Neutrophil (primary cell): ENCODE results near the gene SFXN5.

ENCODE experiments used
- H3K27ac ChIP-seq: fragments of 200-600 bp; sonication (generic); 2 replicates; pipeline ENCODE4 v1.5.1; 2016; ENCODE audit warnings: mild to moderate bottlenecking, moderate library complexity
- H3K27me3 ChIP-seq: fragments of 200-600 bp; sonication (generic); 2 replicates; pipeline ENCODE4 v1.6.0; 2016; ENCODE audit warnings: mild to moderate bottlenecking
- H3K36me3 ChIP-seq: fragments of 200-600 bp; sonication (generic); 2 replicates; pipeline ENCODE4 v1.5.1; 2017
- H3K4me1 ChIP-seq, 2 experiments: fragments of 200-600 bp in 1 of 2; sonication (generic) in 1 of 2; 1 replicate in 1 of 2; 2 replicates in 1 of 2; pipeline versions ENCODE4 v1.5.1 to v1.6.1; 2013 to 2016; ENCODE audit warnings: low read depth in 1 of 2, low read length in 1 of 2, mild to moderate bottlenecking in 1 of 2, moderate library complexity in 1 of 2; ENCODE audit not compliant: control insufficient read depth in 1 of 2, insufficient read depth in 1 of 2
- H3K4me3 ChIP-seq, 2 experiments: fragments of 200-600 bp in 1 of 2; sonication (generic) in 1 of 2; 1 replicate in 1 of 2; 2 replicates in 1 of 2; pipeline ENCODE4 v1.5.1; 2013 to 2016; ENCODE audit warnings: low read depth in 1 of 2, low read length in 1 of 2, mild to moderate bottlenecking in 1 of 2, moderate library complexity in 1 of 2
- H3K9me3 ChIP-seq: fragments of 200-600 bp; sonication (generic); 2 replicates; pipeline ENCODE4 v1.5.1; 2016
- CTCF ChIP-seq: fragments of 200-600 bp; sonication (generic); IDR thresholded peaks from 2 replicates; pipeline ENCODE4 v1.5.1; 2016; ENCODE audit warnings: antibody characterized with exemption

SFXN5 gene

DNA sequence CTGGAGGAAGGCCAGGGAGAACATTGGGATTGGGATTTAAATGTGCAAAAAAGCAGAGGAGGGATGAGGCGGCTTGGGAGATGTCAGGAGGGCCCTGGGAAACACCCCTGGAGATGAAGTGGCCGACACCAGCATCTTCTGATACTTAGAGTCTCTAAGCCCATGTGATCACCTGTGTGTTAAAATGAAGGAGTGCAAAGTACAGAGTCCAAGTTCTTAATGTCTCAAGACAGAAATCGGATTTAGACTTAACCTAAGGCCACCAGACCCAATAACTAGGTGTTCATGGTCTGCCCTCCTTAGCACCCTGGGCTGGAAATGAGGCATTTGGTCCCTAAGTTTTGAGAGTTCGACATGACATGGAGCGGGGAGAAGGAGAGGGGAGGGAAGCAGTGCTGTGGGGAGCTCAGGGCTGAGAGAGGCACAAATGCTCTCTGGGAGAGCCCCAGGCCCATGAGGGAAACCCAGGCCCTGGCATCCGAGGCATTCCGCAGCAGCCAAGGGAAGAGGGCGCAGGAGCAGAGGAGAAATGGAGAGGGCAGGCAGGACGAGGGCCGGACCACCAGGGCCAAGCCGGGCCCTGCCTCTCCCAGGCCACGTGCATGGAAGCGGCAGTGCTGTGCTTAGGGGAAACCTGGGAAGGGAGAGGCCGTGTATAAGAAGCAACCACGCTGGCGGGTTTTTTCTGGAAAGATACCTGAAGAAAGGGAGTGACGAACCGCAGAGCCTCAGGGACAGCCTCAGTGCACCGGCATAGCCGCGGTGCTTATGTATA lies 63.3 kb downstream of the SFXN5 start:
- H3K4me1 ChIP-seq, result no peaks in the 10 kb centered on the region
- no peaks in the 10 kb centered on the region for H3K9me3 ChIP-seq
- H3K36me3 ChIP-seq, result peaks cover 57% of the 10 kb centered on the region
- no peak overlapping the region for H3K4me3 ChIP-seq
- TF ChIP-seq CTCF, result no peak
- H3K27ac ChIP-seq, result no peak overlapping the region
- H3K27me3 ChIP-seq, result no peaks in the 10 kb centered on the region

- TF ChIP-seq CTCF, result no peak
- Histone ChIP-seq H3K36me3 (peaks cover 61% of the 10 kb centered on the region), H3K4me3 (no peak overlapping the region), H3K27ac (no peak overlapping the region), H3K27me3 (no peaks in the 10 kb centered on the region), H3K9me3 (no peaks in the 10 kb centered on the region), H3K4me1 (no peaks in the 10 kb centered on the region)
These were observed 64.4 kb downstream of the SFXN5 start for GRCh38 chr2:73006969-73007710.

GRCh38 chr2:73004889-73005596 lies 66.5 kb downstream of the SFXN5 start:
- Histone ChIP-seq H3K36me3 (peaks cover 78% of the 10 kb centered on the region), H3K4me1 (no peaks in the 10 kb centered on the region), H3K27ac (no peak overlapping the region), H3K27me3 (no peaks in the 10 kb centered on the region), H3K4me3 (no peak overlapping the region), H3K9me3 (no peaks in the 10 kb centered on the region)
- no peak for TF ChIP-seq CTCF

- no peaks in the 10 kb centered on the region for H3K9me3 ChIP-seq
- peaks cover 78% of the 10 kb centered on the region for H3K36me3 ChIP-seq
- H3K27me3 ChIP-seq, result no peaks in the 10 kb centered on the region
- H3K4me1 ChIP-seq, result no peaks in the 10 kb centered on the region
- no peak for TF ChIP-seq CTCF
- H3K4me3 ChIP-seq, result no peak overlapping the region
- no peak overlapping the region for H3K27ac ChIP-seq
These were observed 67.0 kb downstream of the SFXN5 start for GRCh38 chr2:73004466-73004865.

DNA sequence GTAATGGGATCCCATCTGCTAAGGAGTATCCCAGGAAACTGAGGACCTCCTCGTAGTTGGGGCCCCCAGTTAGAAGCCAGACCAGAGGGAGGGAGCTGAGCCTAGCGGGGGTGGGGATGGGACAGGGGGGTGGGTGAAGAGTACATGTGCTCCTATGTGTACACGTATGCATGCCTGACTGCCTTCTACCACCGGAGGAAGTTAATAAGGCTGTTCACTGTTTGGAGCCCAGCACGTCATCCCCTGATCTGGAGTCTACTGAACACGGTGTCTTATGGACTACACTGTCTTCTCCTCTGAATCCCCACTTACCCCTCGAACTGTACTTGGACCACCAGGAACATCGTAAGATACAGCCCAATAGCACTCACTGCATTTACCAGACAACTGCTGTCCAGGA lies 68.5 kb downstream of the SFXN5 start:
- no peak for TF ChIP-seq CTCF
- H3K4me1 ChIP-seq, result no peaks in the 10 kb centered on the region
- H3K27ac ChIP-seq, result no peak overlapping the region
- no peak overlapping the region for H3K4me3 ChIP-seq
- no peaks in the 10 kb centered on the region for H3K9me3 ChIP-seq
- peaks cover 77% of the 10 kb centered on the region for H3K36me3 ChIP-seq
- H3K27me3 ChIP-seq, result no peaks in the 10 kb centered on the region
